ENCODE results near the gene DNASE1L3. TPM values are rescaled to one million over a fixed set of nuclear protein-coding genes. Genes with fewer than 3 reads are reported as not detected.

The DNASE1L3 gene
- total and polyA plus RNA-seq, 2 experiments from 2014 or later = not detected

DNA sequence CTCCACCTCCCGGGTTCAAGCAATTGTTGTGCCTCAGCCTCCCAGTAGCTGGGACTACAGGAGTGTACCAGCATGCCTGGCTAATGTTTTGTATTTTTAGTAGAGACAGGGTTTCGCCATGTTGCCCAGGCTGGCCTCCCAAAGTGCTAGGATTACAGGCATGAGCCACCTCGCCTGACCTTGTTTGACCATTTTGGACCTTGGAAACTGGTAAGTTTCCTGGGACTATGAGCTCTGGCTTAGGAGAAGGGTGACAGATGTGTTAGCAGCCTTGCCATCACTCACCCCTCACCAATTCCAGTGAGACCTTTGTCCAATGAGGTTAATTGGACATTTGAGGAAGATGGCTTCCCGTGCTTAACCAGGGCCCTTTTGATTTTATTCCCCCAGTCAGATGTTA lies 19.9 kb downstream of the DNASE1L3 start:
- no peak overlapping the region for H3K4me3 Mint-ChIP-seq
- H3K27me3 Mint-ChIP-seq (ENCODE audit: insufficient read depth, low read depth, poor library complexity) = peaks cover 1% of the 10 kb centered on the region
- Histone ChIP-seq H3K27me3 (ENCODE audit: insufficient read depth) (no peaks in the 10 kb centered on the region), H3K4me2 (no peak overlapping the region), H3K4me1 (ENCODE audit: insufficient read depth) (peaks cover 11% of the 10 kb centered on the region; the same call in 1 of the 2 replicates), H4K20me1 (replicated peaks; ENCODE audit: insufficient read depth) (no peaks in the 10 kb centered on the region), H3K79me2 (replicated peaks; ENCODE audit: insufficient read depth) (no peaks in the 10 kb centered on the region), H3F3A (replicated peaks; ENCODE audit: low read depth) (no peaks in the 10 kb centered on the region), H3K4me3 (no peak overlapping the region), H3K36me3 (ENCODE audit: insufficient read depth) (no peaks in the 10 kb centered on the region), H2AFZ (peak overlapping the region; percentile 28; the same call in 1 of the 2 replicates), H3K9me2 (ENCODE audit: insufficient read depth) (no peaks in the 10 kb centered on the region), H3K27ac (ENCODE audit: low read depth) (no peak overlapping the region)
- no peaks in the 10 kb centered on the region for H3K36me3 Mint-ChIP-seq (ENCODE audit: low read depth)
- H3K9me3 Mint-ChIP-seq = no peaks in the 10 kb centered on the region; the same call in 2 of the 3 replicates
- no peak for ATAC-seq
- H3K4me1 Mint-ChIP-seq = peaks cover 17% of the 10 kb centered on the region
- TF ChIP-seq ZNF462 (CRISPR knock-in tag; IDR thresholded peaks at IDR 0.05) (no peak), NANOG (IDR thresholded peaks at IDR 0.05; ENCODE audit: borderline replicate concordance) (no peak), ETS1 (IDR thresholded peaks at IDR 0.05) (no peak), CTCF (conservative IDR thresholded peaks at IDR 0.05; ENCODE audit: low read depth in 2 of 2) (no peak), STAT1 (IDR thresholded peaks at IDR 0.05; ENCODE audit: unreplicated experiment) (no peak), EZH2 (IDR thresholded peaks at IDR 0.05; ENCODE audit: low read depth, unreplicated experiment) (no peak), JUNB (IDR thresholded peaks at IDR 0.05; ENCODE audit: unreplicated experiment) (no peak), ZNF114 (CRISPR knock-in tag; IDR thresholded peaks at IDR 0.05) (no peak), CREB1 (CRISPR knock-in tag; IDR thresholded peaks at IDR 0.05; ENCODE audit: low read depth) (no peak), EZH2phosphoT487 (IDR thresholded peaks at IDR 0.05; ENCODE audit: unreplicated experiment) (no peak), POLR2AphosphoS5 (IDR thresholded peaks at IDR 0.05; ENCODE audit: low read depth) (no peak), REST (IDR thresholded peaks at IDR 0.05; ENCODE audit: unreplicated experiment) (no peak), ZNF331 (CRISPR knock-in tag; IDR thresholded peaks at IDR 0.05; ENCODE audit: low read depth) (no peak)
- H3K27ac Mint-ChIP-seq = no peak overlapping the region
- DNase-seq (ENCODE audit: low spot score) = no peak

All from GM23338 (cell line).